ENCODE results near the gene ADAM12. TPM values are rescaled to one million over a fixed set of nuclear protein-coding genes. Genes with fewer than 3 reads are reported as not detected.

The ADAM12 gene
- total and polyA plus RNA-seq, 9 of the 15 experiments (the other 6 are each of a cell fraction or from before 2014, with no cell fraction given) = not detected

- no peak overlapping the region for H3K9ac ChIP-seq (ENCODE audit: insufficient read depth in 1 of 2, low read depth in 2 of 2, low read length in 2 of 2)
- TF ChIP-seq CXXC5 (CRISPR knock-in tag; IDR thresholded peaks at IDR 0.05) (no peak), BMI1 (IDR thresholded peaks at IDR 0.05; ENCODE audit: low read length) (no peak), TGIF2 (CRISPR knock-in tag; IDR thresholded peaks at IDR 0.05) (no peak), MXI1 (IDR thresholded peaks at IDR 0.05; ENCODE audit: low read depth, low read length) (no peak), ZNF512 (tag; IDR thresholded peaks at IDR 0.05) (no peak), HNRNPL (IDR thresholded peaks at IDR 0.05; ENCODE audit: low read depth, low read length) (no peak), NUFIP1 (IDR thresholded peaks at IDR 0.05; ENCODE audit: partially characterized antibody) (no peak), E4F1 (CRISPR knock-in tag; IDR thresholded peaks at IDR 0.05; ENCODE audit: borderline replicate concordance) (no peak)
- ATAC-seq = no peak
- no peaks in the 10 kb centered on the region for H3K9me1 ChIP-seq (ENCODE audit: control insufficient read depth, insufficient read depth, low read length)
- DNase-seq (ENCODE audit: extremely low read depth in 1 of 4, low spot score in 3 of 4) = no peak
- H3K4me1 ChIP-seq (replicated peaks in 1 of 2; ENCODE audit: control insufficient read depth in 2 of 2, insufficient read depth in 2 of 2, low read length in 2 of 2) = no peaks in the 10 kb centered on the region
- ChIA-PET POLR2A (no interaction called here), CTCF (ENCODE audit: low intra/inter-chr PET ratio) (no interaction called here)
- no peak overlapping the region for H3K27ac ChIP-seq (ENCODE audit: extremely low read depth, low read depth, low read length)
- no peak for FAIRE-seq
- no peak overlapping the region for H3K4me3 ChIP-seq
- no TSS peak for BruUV-seq (replicated peaks)
- in situ Hi-C loops (cut with MboI) = no loop called here
- no peaks in the 10 kb centered on the region for H4K20me1 ChIP-seq (replicated peaks; ENCODE audit: control insufficient read depth, insufficient read depth, low read length)
- 0% methylated on average over 1 of the region's 1 CpG for WGBS (ENCODE audit: insufficient coverage, low coverage, missing lambda C conversion rate)
- no peaks in the 10 kb centered on the region for H3K9me3 ChIP-seq (replicated peaks; ENCODE audit: control insufficient read depth, insufficient read depth, low read depth, low read length)
- no peak overlapping the region for H2AFZ ChIP-seq (ENCODE audit: low read depth, low read length)
- no peaks in the 10 kb centered on the region for H3K79me2 ChIP-seq (ENCODE audit: control insufficient read depth, insufficient read depth, low read length)
- no peaks in the 10 kb centered on the region for H3K36me3 ChIP-seq (ENCODE audit: control insufficient read depth, insufficient read depth, low read length)
- H3K4me2 ChIP-seq (ENCODE audit: insufficient read depth, low read length) = no peak overlapping the region
- intact Hi-C loops (cut with micrococcal nuclease) = no loop called here
- H3K27me3 ChIP-seq (ENCODE audit: control insufficient read depth in 2 of 2, insufficient read depth in 2 of 2, low read length in 2 of 2) = no peaks in the 10 kb centered on the region
These were observed 15.9 kb downstream of the ADAM12 start for GRCh38 chr10:126372396-126372795.

Measured in K562 (cell line).